DMS53 treated with DMSO at 0.1 percent for 48 hours (cell line): ENCODE results near the gene HTRA3.
A peak's percentile ranks its signal among the peaks of the same experiment; 100 is the strongest.

ENCODE experiments used
- DNase-seq: peaks from one replicate; lab custom pipeline; 2025; ENCODE audit not compliant: unreplicated experiment; lab: John Stamatoyannopoulos, UW

HTRA3 gene

DNA sequence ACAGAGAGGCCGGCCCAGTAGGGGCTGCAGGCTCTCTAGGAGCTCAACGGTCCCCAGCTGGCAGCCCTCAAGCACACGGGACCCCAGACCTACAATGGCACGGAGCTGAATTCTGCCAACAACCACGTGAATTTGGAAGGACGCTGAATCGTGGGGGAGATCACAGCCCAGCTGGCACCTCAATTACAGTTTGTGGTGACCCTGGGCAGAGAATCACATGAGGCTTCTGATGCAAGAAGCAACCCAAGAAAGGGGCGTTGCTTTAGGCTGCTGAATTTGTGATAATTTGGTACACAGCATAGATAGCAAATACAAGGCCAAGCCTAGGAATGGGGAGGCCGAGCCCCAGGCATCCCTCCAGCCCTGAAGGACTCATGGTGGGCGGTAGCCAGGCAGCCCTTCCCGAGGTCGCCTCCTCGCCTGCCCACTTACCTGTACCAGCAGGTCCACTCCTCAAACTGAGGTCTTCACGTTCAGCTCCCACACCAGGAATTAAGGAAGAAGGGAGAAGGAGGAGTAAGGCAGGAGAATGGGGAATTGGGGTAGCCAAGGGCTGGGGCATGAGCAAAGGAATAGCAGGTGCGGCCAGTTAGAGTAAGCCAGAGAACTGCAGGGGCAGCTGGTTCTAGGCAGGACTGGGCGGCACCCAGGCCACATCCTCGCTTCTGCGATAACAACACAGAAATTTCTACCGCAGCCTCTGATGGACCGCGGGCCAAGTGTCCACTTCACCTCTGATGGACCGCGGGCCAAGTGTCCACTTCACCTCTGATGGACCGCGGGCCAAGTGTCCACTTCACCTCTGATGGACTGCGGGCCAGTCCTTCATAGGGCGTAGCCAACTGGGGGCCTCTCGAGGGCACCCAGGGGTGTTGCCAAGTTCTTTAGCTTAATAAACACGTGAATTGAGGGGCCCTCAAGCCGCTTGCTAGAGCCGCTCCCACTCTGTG is 23.4 kb upstream of the HTRA3 start:
- no peak for DNase-seq

DNA sequence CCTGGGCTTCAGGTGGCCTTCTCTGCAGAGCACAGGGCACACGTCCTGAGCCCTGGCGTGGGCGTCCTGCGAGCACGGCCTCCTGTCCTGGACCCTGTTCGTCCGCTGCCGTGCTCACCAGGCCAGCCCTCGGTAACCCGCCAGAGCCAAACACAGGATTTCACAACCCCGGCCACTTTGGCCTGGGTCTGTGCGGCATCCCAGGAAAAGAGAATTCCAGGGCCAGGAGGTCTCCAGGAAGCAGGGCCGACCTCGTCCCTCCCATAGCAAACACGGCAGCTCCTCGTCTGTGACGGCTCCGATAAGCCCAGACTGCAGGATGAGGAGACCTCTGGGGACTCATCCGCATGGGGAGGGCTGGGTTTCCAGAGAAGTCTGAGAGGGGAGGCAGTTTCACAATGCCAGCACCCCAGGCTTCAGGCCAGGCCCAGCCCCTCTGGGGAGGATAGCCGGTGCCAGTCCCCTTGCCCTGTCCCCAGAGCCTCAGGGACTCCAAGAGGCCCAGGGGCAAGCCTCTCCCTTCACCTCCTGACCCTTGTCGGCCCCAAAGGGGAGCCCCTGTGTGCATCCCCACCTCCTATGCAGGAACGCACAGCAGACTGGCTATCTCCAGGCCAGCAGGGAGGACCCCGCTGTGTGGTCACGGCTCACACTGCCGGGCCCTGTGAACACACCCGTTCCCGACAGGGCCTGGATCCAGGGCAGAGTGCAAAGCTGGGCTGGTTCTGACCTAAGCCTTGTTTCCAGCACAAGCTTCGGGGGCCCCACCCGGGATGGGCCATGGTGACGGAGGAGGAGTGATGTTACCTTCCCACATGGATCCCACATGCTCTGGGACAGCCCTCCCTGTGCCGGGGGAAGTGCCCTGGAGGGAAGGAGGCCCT is 22.3 kb upstream of the HTRA3 start:
- no peak for DNase-seq

DNA sequence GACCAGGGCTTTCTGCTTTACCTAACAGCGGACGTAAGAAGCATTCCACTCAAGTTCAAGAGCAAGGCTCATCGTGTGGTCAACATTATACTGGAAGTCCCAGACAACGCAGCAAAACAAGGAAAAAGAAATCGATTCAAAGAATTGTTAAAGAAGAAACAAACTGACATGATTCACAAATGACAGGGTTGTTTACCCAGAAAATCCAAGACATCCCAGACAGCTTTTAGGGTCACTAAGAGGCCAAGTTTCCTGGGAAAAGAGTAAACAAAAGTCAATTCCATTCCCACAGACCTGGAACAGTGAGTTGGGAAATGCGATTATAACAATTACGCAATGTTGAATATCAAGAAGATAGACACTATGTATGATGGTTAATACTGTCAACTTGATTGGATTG is 21.5 kb upstream of the HTRA3 start:
- DNase-seq: no peak

DNA sequence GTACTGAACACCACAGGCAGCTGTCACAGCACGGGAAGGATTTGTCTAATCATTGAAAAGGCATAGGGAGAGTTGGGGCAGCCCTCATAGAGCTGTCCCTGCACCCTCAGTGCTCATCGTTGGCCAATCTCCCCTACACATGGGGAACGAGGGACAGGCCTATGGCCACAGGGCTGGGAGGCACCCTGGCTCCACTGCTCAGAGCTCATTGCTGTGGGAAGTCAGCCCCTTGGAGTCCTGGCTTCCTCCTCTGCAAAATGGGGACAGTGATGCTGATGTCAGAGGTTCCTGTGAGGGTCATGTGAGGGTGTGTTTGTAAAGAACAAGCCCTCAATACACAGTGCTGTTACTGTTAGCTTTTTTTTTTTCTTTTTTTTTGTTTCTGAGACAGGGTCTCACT is 19.3 kb upstream of the HTRA3 start:
- no peak for DNase-seq

DNA sequence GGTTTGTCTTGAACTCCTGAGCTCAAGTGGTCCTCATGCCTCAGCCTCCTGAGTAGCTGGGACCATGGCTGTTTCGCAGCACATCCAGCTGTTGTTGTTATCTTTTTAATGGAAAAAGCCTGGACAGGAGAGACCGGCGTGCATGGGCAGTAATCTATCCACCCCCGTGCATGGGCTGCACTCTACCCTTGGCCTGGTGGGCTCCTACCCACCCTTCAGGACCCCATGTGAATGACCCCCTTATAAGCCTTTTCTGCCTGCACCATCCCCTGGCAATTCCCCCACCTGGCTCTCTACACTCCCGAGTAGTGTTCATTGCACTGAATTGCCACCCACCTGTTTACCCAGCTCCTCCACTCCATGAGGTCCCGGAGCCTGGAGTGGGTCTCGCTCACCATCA is 18.9 kb upstream of the HTRA3 start:
- DNase-seq: no peak

DNA sequence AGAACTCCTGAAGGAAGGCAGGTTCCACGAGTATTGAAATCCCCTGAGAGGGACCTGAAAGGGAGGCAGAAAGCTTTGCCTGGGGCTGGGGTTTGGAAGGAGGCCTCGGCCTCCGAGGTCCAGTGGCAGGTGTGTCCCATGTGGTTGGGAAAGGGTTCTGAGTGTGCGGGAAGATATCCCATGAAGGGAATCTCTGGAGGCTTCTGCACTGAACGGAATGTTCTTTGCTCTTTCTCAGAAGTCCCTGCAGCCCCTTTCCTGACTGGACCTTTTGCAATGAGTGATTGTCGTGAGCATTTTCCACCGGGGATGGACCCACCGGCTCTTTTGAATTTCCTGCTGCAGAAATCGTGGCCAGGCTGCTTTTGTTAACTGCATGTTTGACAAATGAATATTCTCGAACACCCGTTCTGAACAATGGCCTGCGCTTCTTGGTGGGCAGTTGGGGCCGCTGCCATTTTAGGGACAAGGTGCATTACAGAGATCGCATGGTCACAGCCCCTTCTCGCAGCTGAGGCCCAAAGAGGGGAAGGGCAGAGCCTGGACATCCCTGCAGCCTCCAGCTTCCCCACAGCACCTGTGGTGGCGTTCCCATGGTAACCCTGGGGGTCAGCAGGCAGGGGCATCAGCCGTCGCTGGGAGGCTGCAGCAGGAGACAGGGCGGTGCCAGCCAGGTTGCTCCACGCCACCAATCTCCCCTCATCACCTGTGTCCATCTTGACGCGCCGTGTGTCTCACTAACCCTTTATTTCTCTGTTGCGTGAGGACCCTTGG is 18.3 kb upstream of the HTRA3 start:
- no peak for DNase-seq

DNA sequence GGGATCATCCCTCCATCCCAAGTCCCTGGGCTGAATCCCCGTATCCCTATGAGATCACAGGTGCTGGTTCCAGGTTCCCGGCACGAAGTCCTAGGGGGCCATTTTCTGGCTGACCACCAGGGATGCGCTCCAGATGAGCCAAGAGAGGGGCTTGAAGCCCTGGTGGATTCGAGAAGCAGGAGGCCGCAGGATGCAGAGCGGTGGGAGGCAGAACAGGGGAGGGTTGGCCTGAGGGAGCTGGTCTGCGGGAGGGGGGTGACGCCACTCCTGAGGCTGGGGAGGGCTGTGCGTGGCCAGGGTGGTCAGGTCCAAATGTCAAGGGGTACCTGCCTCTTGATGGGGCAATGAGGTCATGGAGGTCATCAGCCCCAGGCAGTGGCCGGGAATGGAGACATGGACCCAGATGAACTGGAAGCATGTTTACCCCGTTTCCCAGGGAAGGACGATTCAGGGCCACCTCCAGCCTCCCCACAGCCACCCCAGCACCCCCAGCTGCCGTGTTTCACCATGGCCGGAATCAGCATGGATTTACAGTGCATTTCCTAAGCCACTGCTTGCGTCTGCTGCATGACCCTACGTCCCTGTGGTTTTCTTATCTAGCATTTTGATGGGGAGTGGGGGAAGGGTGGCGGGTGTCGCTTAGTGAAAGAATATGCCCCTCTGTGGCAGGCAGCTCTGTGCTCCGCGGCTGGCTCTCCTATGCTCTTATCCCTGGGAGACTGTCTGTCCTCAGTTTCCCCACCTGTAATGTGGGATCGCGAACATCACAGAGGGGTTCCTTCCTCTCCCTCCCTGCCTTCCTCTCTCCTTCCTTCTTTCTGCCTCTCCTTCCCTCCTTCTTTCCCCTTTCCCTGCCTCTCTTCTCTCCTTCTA is 17.0 kb upstream of the HTRA3 start:
- no peak for DNase-seq

DNA sequence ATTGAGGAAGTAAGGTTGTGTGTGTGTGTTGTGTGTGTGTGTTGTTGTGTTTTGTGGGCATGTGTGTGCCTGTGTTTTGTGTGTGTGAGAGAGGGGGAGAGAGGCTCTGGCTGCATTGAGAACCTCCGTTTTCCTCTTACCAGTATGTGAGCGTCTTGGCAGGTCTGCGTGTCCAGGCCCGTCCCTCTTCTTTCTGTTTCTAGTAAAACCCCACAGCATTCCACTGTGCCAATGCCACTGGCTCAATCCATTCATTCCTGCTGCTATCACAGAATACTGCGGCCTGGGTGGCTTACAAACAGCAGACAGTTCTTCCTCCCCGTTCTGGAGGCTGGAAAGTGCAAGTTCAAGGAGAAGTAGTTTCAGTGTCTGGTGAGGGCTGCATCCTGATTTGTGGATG is 15.5 kb upstream of the HTRA3 start:
- no peak for DNase-seq

DNA sequence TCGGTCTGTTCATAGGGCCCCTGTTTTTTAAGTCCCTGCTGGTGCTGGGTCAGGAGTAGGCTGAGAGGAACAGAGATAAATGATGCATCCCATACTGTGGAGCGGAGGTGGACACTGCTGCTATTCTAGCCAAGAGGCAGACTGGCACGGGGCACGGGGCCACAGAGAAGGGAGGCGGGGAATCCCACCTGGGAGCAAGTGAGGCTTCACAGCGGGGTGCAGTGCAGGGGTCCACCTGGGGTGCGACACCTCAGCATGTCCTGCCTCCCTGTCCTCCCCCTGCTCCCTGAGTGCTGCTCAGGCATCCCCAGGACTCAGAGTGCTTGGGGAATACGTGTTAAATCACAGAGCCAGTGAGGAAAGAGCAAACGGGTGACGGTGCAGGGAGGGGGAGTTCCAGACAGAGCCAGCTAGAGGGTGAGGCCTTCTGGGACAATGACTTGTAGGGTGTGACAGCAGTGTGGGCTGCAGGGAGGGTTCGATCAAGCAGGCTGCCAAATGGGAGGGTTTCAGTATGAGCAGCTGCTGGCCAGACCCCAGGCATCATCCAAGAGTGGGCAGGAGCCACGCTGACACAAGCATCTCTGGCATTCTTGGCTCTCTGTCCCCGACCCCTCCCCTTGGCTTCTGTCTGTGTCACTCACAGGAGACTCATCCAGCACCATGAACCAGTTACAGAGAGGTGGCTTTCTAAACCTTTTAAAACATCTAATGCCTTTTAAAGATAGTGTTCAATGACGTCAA is 13.7 kb upstream of the HTRA3 start:
- DNase-seq: no peak

DNA sequence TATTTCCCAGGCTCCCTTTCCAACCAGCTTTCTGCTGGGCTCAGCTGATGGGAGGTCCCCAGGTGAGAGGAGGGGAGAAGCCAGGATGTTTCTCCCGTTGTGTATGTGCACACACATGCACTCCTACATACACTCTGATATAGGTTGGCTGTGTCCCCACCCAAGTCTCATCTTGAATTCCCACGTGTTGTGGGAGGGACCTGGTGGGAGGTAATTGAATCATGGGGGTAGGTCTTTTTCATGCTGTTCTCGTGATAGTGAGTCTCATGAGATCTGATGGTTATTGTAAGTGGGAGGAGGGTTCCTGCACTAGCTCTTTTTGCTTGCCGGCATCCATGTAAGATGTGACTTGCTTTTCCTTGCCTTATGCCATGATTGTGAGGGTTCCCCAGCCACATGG is 11.7 kb upstream of the HTRA3 start:
- no peak for DNase-seq

DNA sequence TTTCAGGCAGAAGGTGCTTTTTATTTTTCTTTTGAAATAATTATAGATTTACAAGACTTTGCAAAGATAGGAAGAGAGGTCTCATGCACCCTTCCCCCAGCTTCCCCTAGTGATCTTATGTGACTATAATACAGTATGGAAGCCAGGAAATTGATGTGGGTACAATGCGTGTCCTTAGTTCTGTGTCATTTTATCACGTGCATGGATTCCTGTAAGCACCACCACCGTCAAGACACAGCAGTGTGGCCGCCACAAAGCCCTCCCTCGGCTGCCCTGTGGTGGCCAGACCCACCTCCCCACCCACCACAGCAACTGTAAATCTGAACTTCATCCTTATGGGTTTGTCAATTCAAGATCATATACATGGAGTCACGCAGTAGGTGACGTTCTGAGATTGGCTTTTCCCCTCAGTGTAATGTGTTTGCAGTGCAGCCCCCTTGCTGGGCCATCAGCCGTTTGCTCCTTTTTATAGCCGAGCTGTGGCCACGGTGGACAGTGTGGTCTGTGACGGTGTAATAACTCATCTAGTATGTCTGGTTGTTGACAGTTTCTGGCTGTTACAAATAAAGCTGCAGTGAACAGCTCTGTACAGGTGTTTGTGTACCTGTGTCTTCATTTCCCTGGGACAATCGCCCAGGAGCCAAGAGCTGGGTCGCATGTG is 10.9 kb upstream of the HTRA3 start:
- no peak for DNase-seq

DNA sequence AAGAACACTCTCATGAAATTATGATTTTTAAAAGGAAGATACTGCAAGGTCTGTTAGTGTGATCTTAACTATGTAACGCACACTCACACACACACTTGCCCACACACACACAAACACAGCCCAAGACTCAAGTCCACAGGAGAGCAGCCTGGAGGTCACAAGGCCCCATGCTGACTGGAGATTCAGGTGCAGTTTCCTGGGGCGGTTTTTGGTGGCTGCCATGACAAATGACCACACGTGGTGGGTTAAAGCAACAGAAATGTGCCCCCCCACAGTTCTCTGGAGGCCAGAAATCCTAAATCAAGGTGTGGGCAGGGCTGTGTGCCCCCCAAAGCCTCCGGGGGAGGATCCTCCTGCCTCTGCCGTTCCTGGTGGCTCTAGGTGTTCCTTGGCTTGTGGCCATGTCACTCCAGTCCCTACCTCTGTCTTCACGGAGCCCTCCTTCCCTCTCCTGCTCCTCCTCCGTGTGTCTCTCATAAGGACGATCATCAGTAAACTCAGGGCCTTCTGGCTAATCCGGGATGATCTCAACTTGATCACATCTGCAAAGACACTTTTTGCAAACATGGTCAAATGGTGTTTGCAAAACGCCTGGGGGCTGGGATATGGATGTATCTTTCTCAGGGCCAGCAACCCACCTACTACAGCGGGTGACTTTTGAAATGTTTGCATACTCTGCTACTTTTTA is 9.7 kb upstream of the HTRA3 start:
- no peak for DNase-seq

DNA sequence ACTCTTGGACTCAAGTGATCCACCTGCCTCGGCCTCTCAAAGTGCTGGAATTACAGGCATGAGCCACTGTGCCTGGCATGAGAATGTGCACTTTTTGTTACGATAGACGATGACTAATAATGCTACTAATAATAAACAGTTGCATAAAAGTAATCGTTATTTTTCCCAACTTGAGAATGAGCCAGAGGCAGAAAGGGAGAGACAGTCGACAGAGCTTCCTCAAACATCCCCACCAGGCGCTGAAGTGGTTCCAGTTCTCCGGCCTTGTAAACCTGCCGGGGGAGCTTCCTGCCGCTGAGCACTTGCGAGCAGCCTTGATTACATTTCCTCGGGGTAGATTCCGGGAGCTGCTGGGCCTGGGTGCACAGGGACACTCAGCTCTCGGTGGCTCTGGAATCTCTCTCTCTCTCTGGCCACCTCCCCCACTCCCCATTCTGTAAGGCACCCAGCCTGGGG is 8.9 kb upstream of the HTRA3 start:
- peak; percentile 49 for DNase-seq

DNA sequence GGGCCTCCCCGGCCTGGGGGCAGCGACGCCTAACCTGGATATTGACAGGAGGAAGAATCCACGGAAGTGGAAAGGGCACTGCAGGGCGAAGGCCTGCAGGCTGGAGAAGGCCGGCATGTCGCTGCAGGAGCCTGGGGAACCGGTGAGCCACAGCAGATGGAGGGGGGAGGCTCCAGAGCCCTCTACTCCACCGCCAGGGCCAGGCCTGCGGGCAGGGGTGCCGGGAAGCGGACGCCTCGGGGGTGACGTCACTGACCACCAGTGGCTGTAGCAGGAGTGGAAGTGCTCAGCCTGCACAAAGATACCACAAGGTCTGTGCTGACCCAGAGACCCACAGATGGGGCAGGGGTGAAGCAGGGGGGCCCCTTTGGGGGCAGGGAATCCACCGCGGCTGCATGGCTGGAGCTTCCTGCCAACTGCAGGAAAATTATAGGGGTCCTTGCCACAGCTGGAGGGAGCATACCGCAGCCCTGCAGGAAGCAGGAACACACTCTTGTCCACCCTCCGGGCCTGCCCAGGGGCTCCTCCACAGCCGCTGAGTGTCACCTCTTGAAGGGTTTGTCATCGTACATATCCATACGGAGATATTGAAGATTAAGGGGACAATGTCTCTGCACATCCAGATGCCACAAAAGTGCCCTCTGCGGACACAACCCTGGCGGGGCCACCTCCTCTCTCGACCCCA is 7.6 kb upstream of the HTRA3 start:
- no peak for DNase-seq

DNA sequence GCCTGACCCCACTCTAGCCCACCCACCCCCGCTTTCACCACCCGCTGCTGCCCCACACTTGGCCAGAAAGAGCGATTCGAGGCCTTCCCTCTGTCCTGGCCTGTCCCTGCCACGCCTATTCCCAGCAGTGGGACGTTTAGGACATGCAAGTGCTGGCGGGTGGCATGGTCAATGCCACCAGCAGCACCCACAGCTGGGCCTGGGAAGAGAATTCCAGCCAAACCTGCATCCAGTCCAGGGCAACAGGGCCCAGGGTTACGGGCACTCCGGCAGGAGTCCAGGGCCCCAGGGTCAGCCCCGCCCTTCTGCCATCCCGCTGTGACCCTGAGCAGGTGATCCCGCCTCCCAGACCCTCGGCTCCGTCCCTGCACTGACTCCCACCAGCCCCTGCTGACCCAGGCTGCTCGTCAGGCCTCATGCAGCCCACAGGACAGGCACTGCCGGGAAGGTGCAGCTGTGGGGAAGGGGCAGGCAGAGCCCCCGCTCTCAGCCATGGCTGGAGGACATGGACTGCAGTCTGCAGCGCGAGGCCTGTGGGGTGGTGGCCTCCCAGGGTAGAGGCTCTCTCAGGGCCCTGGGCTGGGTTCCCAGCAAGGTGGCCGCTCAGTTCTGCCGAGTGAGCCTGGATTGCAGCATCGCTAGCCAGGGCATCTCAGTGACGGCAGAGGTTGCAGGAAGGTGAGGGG is 6.8 kb upstream of the HTRA3 start:
- no peak for DNase-seq

DNA sequence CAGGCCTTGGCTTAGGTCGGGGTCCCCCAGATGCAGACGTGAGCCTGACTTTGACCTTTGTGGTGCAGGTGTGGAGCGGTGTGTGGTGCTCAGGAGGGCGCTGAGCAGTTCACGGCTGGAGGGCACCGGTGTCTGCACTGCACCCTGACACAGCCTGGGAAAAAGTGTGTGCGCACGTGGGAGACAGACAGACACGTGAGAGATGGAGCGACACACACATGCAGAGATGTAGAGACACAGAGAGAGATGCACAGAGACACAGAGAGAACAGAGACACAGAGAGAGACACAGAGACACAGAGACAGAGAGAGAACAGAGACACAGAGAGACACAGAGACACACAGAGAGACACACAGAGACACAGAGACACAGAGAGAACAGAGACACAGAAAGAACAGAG is 6.2 kb upstream of the HTRA3 start:
- no peak for DNase-seq

DNA sequence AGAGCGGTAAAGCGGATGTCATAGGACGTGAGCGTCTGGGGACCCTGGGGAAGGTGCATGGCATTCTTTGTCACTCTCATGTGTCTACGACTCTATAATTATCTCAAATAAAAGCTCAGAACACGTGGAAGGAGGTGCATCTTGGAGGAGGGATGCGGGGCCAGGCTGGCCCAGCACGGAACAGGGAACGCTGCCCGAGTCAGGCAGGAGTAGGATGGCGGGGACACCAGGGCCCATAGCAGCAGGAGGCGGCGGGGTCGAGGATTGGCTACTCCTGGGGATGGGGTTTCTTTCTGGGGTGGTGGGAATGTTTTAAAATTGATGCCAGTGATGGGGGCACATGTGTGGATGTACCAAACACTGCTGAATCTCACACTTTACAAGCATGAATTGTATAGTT is 5.4 kb upstream of the HTRA3 start:
- no peak for DNase-seq
